Cardiac muscle cell (in vitro differentiated cells and primary cell): Measurements from ENCODE around the gene BABAM1. TPM values are rescaled to one million over a fixed set of nuclear protein-coding genes. Genes with fewer than 3 reads are reported as not detected.

Experiments
- DNase-seq, 2 donors: peaks; one replicate each; pipeline versions ENCODE4 v3.0.0 to v3.0.0-alpha.2; 2010 to 2017; ENCODE audit warnings: low read depth in 1 of 2, low spot score in 1 of 2
- H3K27ac ChIP-seq: fragments of 200-600 bp; sonication (generic); 2 replicates; pipeline ENCODE4 v1.5.1; 2016
- H3K27me3 ChIP-seq: fragments of 200-600 bp; sonication (generic); 2 replicates; pipeline ENCODE4 v1.6.0; 2016; ENCODE audit warnings: control low read depth
- H3K36me3 ChIP-seq: fragments of 200-600 bp; sonication (generic); 2 replicates; pipeline ENCODE4 v1.5.1; 2016; ENCODE audit warnings: control low read depth
- H3K4me1 ChIP-seq: fragments of 200-600 bp; sonication (generic); 2 replicates; pipeline ENCODE4 v1.8.1; 2017; ENCODE audit warnings: low read depth, mild to moderate bottlenecking, mixed run types
- H3K4me3 ChIP-seq: fragments of 200-600 bp; sonication (generic); 2 replicates; pipeline ENCODE4 v1.5.1; 2016; ENCODE audit warnings: mild to moderate bottlenecking
- H3K9me3 ChIP-seq: fragments of 200-600 bp; sonication (generic); 2 replicates; pipeline ENCODE4 v1.5.1; 2017; ENCODE audit warnings: low read depth, mild to moderate bottlenecking, control low read depth
- polyA plus RNA-seq: library from polyadenylated mRNA; unstranded; fragments of >200 nt; fragmentation: Nextera tagmentation; extraction: Ambion mirVana; gene quantifications from 2 replicates; pipeline ENCODE4 v1.2.1, GENCODE V29; 2016
- total RNA-seq: library from RNA; depleted of rRNA; stranded (reverse); fragments of >200 nt; gene quantifications from 2 replicates; pipeline ENCODE4 v1.2.3, GENCODE V29; 2016
- TF ChIP-seq, protein P1 (sequence below): IDR thresholded peaks from 2 replicates; pipeline ENCODE4 v1.5.1; 2012; ENCODE audit warnings: low read depth, mild to moderate bottlenecking, low read length

BABAM1 gene
- total and polyA plus RNA-seq, 2 experiments from 2014 or later = 136 to 141 TPM

DNA sequence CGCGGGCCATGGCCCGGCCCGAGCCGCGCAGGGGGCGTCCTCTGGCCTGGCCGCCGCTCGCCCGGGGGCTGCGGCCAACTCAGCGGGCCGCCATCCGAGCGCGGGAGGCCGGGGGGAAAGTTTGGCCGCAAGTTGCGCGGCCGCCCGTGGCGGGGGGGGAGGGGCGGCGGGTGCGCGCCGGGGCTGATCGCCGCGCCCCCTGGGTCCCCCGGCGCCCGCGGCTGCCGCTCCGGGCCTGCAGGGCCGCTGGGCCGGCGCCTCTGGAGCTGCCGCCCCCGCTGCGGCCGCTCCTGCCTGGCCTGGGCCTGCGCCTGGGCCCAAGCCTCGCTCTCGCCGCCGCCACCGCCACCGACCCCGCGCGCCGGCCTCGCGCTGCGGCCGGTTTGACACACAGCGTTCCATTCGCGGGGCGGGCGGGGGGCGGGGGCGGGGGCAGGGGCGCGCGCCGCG, 21.7 kb upstream of the BABAM1 start, which contains the start of gene NR2F6:
Gene NR2F6 (minus strand): TSS at position 385 of the 450 bp plus-strand sequence. CDS start 699 bp downstream, outside the sequence.
- peaks cover 26% of the 10 kb centered on the region for H3K4me1 ChIP-seq
- H3K27ac ChIP-seq = peak within 1 kb of the TSS; percentile 88
- H3K27me3 ChIP-seq = no peaks in the 10 kb centered on the region
- TF ChIP-seq, protein P1, sequence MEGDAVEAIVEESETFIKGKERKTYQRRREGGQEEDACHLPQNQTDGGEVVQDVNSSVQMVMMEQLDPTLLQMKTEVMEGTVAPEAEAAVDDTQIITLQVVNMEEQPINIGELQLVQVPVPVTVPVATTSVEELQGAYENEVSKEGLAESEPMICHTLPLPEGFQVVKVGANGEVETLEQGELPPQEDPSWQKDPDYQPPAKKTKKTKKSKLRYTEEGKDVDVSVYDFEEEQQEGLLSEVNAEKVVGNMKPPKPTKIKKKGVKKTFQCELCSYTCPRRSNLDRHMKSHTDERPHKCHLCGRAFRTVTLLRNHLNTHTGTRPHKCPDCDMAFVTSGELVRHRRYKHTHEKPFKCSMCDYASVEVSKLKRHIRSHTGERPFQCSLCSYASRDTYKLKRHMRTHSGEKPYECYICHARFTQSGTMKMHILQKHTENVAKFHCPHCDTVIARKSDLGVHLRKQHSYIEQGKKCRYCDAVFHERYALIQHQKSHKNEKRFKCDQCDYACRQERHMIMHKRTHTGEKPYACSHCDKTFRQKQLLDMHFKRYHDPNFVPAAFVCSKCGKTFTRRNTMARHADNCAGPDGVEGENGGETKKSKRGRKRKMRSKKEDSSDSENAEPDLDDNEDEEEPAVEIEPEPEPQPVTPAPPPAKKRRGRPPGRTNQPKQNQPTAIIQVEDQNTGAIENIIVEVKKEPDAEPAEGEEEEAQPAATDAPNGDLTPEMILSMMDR = no peak
- DNase-seq = no peak
- no peaks in the 10 kb centered on the region for H3K36me3 ChIP-seq
- no peaks in the 10 kb centered on the region for H3K9me3 ChIP-seq
- peak within 1 kb of the TSS; percentile 100 for H3K4me3 ChIP-seq

DNA sequence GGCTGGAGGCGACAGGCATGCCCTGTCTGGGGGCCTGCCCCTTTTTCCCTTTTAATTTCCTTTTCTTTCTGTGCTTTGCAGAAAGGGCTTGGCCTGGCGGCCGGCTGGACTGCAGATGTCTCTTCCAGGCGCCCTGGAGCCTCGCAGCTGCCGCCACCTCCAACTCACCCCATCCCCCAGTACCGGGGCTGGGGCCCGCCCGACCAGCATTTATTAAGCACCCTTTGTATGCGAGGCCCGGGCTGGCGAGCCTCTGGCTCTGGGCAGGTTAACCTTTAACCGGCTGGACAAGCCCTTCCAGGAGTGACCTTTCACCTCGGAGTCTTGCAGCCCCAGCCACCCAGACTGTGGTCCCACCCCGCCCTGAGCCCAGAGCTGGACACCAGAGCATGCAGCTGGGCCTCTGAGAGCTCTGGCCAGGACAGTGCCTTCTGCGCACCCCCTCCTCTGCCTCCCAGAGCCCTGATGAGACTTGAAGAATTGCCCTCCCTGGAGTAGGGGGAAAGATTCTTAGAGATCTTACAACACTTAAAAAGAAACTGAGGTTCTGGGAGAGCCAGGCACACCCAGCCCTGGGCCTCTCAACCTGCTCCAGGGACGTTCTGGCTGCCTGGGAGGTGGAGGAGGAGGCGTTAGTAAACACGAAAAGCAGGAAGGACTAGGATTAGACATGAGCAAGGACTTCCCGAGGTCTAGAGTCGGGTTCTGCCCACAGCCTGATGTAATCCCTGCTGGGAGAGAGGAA, 20.4 kb upstream of the BABAM1 start:
- no peaks in the 10 kb centered on the region for H3K27me3 ChIP-seq
- peak overlapping the region; percentile 88 for H3K27ac ChIP-seq
- no peaks in the 10 kb centered on the region for H3K9me3 ChIP-seq
- DNase-seq = peak in 1 of 2 donors; percentile 29
- TF ChIP-seq, protein P1 = no peak
- H3K4me1 ChIP-seq = peaks cover 26% of the 10 kb centered on the region
- H3K36me3 ChIP-seq = no peaks in the 10 kb centered on the region
- peak overlapping the region; percentile 39 for H3K4me3 ChIP-seq

DNA sequence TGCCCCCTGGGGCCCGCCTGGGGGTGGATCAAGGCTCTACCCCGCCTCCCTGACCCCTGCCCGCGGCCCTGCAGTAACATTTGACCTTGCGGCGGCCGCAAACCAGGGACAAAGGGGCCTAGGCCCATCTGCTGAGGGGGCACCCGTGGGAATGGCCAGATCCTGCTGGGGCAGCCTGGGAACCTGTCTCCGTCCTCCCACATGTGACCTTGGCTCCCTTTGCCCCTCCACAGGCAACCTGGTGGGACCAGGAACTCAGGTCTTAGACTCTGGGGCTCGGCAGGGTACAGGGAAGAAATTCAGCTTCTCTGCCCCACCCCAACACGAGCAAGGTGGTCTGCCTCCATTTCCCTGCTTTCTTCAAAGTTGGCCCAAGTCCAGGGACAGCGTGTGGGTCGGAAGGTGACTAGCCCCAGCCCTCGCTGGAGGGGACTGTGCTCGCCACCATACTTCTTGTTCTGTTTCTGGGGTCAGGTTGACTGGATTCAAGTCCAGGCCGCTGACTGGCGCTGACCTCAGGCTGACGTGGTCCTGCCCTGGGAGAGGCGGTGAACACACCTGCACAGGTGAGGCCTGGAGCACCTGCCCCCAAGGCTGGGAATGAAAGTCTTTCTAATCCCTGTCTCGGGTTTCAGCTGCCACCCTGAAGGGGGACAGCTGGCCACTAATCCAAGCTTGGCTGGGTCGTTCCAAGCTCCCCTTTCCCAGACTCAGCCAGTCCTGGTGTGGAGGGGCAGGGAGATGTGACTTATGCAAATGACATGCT, 19.0 kb upstream of the BABAM1 start:
- no peak for DNase-seq
- no peaks in the 10 kb centered on the region for H3K36me3 ChIP-seq

DNA sequence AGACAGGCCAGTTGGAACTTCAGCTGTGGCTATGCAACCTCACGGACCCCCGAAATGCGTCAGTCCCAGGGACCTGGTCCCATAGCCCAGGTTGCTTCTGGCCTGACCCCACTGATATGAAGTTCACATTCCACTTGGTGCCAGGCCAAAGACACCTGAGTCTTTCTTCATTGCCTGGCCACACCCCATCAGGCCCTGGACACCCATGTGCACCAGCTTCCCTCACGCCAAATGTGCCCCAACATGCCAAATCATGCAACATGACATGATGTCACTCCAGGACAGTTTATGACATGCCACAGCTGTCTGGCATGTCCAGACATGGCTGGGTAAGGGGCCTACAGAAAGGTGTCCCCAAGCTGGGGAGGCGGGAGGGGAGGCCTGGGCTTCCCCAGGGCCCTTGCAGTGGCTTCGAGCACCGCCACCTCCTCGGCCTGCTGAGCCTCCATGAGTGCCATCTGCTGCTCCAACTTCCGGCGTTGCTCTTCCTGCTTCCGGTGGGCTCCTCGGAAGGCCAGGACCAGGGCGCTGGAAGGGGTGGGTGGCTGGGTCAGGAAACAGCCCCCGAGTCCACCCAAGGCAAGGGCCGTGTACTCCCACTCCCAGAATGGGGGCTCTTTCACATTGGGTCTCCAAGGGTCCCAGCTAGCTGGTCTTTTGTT, 17.2 kb upstream of the BABAM1 start:
- Histone ChIP-seq H3K9me3 (no peaks in the 10 kb centered on the region), H3K27ac (no peak overlapping the region), H3K36me3 (no peaks in the 10 kb centered on the region), H3K27me3 (no peaks in the 10 kb centered on the region), H3K4me3 (no peak overlapping the region), H3K4me1 (peaks cover 20% of the 10 kb centered on the region)
- no peak for DNase-seq
- TF ChIP-seq, protein P1 = no peak

More for the DNA sequence above, 19.0 kb upstream of the BABAM1 start:
- TF ChIP-seq, protein P1 = no peak
- Histone ChIP-seq H3K27ac (peak overlapping the region; percentile 76), H3K9me3 (no peaks in the 10 kb centered on the region), H3K27me3 (no peaks in the 10 kb centered on the region), H3K4me3 (no peak overlapping the region), H3K4me1 (peaks cover 25% of the 10 kb centered on the region)

DNA sequence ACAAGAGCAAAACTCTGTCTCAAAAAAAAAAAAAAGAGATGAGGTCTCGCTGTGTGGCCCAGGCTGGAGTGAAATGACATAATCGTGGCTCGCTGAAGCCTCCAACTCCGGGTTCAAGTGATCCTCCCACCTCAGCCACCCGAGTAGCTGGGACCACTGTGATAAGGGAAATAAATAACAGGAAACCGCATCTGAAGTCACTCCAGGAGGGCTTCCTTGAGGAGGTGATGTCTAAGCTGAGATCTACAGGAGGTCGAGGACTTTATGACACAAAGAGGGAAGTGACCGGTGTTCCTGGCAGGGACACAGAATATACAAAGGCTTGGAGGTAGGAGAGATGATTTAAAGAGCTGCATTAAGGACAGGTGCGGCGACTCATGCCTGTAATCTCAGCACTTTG, 12.6 kb upstream of the BABAM1 start:
- Histone ChIP-seq H3K4me3 (no peak overlapping the region), H3K36me3 (no peaks in the 10 kb centered on the region), H3K27me3 (no peaks in the 10 kb centered on the region), H3K4me1 (no peaks in the 10 kb centered on the region), H3K27ac (no peak overlapping the region), H3K9me3 (no peaks in the 10 kb centered on the region)
- TF ChIP-seq, protein P1 = no peak
- no peak for DNase-seq
